ENCODE data around the gene FAM240B.

The FAM240B gene

GRCh38 chr9:38677660-38678303 is 42.2 kb downstream of the FAM240B start:
- TF ChIP-seq CTCF (conservative IDR thresholded peaks at IDR 0.05; ENCODE audit: control insufficient read depth, insufficient read depth, low read depth, low read length): no peak
- no peak overlapping the region for H3K4me3 ChIP-seq (ENCODE audit: control insufficient read depth, low read depth, low read length)
- DNase-seq (ENCODE audit: low read depth): no peak

GRCh38 chr9:38675831-38676230 is 44.1 kb downstream of the FAM240B start:
- no peak for TF ChIP-seq CTCF (conservative IDR thresholded peaks at IDR 0.05; ENCODE audit: control insufficient read depth, insufficient read depth, low read depth, low read length)
- no peak for DNase-seq (ENCODE audit: low read depth)
- H3K4me3 ChIP-seq (ENCODE audit: control insufficient read depth, low read depth, low read length): no peak overlapping the region

- DNase-seq (ENCODE audit: low read depth): no peak
- H3K4me3 ChIP-seq (ENCODE audit: control insufficient read depth, low read depth, low read length): no peak overlapping the region
- TF ChIP-seq CTCF (conservative IDR thresholded peaks at IDR 0.05; ENCODE audit: control insufficient read depth, insufficient read depth, low read depth, low read length): no peak
These were observed 44.7 kb downstream of the FAM240B start for GRCh38 chr9:38675211-38675610.

- no peak for TF ChIP-seq CTCF (conservative IDR thresholded peaks at IDR 0.05; ENCODE audit: control insufficient read depth, insufficient read depth, low read depth, low read length)
- no peak for DNase-seq (ENCODE audit: low read depth)
- H3K4me3 ChIP-seq (ENCODE audit: control insufficient read depth, low read depth, low read length): no peak overlapping the region
These were observed 46.3 kb downstream of the FAM240B start for GRCh38 chr9:38673399-38674193.

- DNase-seq (ENCODE audit: low read depth): no peak
- H3K4me3 ChIP-seq (ENCODE audit: control insufficient read depth, low read depth, low read length): no peak overlapping the region
These were observed 48.2 kb downstream of the FAM240B start for GRCh38 chr9:38671748-38672147.

GRCh38 chr9:38671372-38671731 is 48.6 kb downstream of the FAM240B start:
- no peak for TF ChIP-seq CTCF (conservative IDR thresholded peaks at IDR 0.05; ENCODE audit: control insufficient read depth, insufficient read depth, low read depth, low read length)
- DNase-seq (ENCODE audit: low read depth): no peak
- H3K4me3 ChIP-seq (ENCODE audit: control insufficient read depth, low read depth, low read length): no peak overlapping the region

More at GRCh38 chr9:38671748-38672147, 48.2 kb downstream of the FAM240B start:
- no peak for TF ChIP-seq CTCF (conservative IDR thresholded peaks at IDR 0.05; ENCODE audit: control insufficient read depth, insufficient read depth, low read depth, low read length)

Data from fibroblast of mammary gland (primary cell).